GM12864 (cell line): Measurements from ENCODE around the gene DCDC1.
"Not testable (repeated sequence)": the region's sequence is repeated elsewhere in the genome, so short reads cannot be mapped to it uniquely, and the experiment has no call there.

Source experiments
- DNase-seq: peaks from one replicate; pipeline ENCODE4 v3.0.0-alpha.2; 2011; ENCODE audit warnings: low read depth
- H3K4me3 ChIP-seq: 2 replicates; pipeline ENCODE4 v1.5.1; 2011; ENCODE audit warnings: mild to moderate bottlenecking, low read depth, low read length, control low read depth
- CTCF ChIP-seq: IDR thresholded peaks from 2 replicates; pipeline ENCODE4 v1.5.1; 2011; ENCODE audit warnings: low read depth, mild to moderate bottlenecking, moderate library complexity, low read length, control low read depth, inconsistent platforms; ENCODE audit errors: missing control alignments

The DCDC1 gene

GRCh38 chr11:31301549-31302510, 67.7 kb downstream of the DCDC1 start:
- H3K4me3 ChIP-seq = no peak overlapping the region
- no peak for TF ChIP-seq CTCF

GRCh38 chr11:31295308-31295707, 74.2 kb downstream of the DCDC1 start:
- no peak for DNase-seq
- no peak for TF ChIP-seq CTCF

More at GRCh38 chr11:31301549-31302510, 67.7 kb downstream of the DCDC1 start:
- DNase-seq = no peak

GRCh38 chr11:31273527-31273926, 96.0 kb downstream of the DCDC1 start:
- DNase-seq, H3K4me3 ChIP-seq: not testable (repeated sequence)

More at GRCh38 chr11:31295308-31295707, 74.2 kb downstream of the DCDC1 start:
- no peak overlapping the region for H3K4me3 ChIP-seq

GRCh38 chr11:31267720-31268119, 101.8 kb downstream of the DCDC1 start:
- TF ChIP-seq CTCF = no peak
- DNase-seq = no peak
- H3K4me3 ChIP-seq = no peak overlapping the region

GRCh38 chr11:31264834-31265233, 104.7 kb downstream of the DCDC1 start:
- DNase-seq = no peak
- no peak for TF ChIP-seq CTCF
- no peak overlapping the region for H3K4me3 ChIP-seq

- DNase-seq = no peak
- no peak for TF ChIP-seq CTCF
- no peak overlapping the region for H3K4me3 ChIP-seq
Observed at GRCh38 chr11:31262761-31263160, 106.8 kb downstream of the DCDC1 start.

- TF ChIP-seq CTCF = no peak
- DNase-seq = no peak
- no peak overlapping the region for H3K4me3 ChIP-seq
Observed at GRCh38 chr11:31259797-31260196, 109.7 kb downstream of the DCDC1 start.
